Measurements from ENCODE around the gene MCF2L2.
"Not testable (repeated sequence)": the region's sequence is repeated elsewhere in the genome, so short reads cannot be mapped to it uniquely, and the experiment has no call there.

MCF2L2 gene

GRCh38 chr3:183244981-183245476 is 183.4 kb downstream of the MCF2L2 start:
- no peak for DNase-seq (ENCODE audit: low read depth in 2 of 2)

GRCh38 chr3:183244219-183244618 is 184.2 kb downstream of the MCF2L2 start:
- no peak for DNase-seq (ENCODE audit: low read depth in 2 of 2)

DNA sequence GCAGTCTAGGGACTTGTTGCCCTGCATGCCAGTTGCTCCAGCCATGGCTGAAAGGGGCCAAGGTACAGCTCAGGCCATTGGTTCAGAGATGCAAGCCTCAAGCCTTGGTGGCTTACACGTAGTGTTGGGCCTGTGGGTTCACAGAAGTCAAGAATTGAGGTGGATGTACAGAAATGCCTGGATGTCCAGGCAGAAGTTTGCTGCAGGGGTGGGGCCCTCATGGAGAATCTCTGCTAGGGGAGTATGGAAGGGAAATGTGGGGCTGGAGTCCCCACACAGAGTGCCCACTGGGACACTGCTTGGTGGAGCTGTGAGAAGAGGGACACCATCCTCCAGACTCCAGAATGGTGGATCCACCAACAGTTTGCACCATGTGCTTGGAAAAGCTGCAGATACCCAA is 186.0 kb downstream of the MCF2L2 start:
- DNase-seq (ENCODE audit: low read depth in 2 of 2), result no peak

GRCh38 chr3:183239046-183239445 is 189.4 kb downstream of the MCF2L2 start:
- no peak for DNase-seq (ENCODE audit: low read depth in 2 of 2)

DNA sequence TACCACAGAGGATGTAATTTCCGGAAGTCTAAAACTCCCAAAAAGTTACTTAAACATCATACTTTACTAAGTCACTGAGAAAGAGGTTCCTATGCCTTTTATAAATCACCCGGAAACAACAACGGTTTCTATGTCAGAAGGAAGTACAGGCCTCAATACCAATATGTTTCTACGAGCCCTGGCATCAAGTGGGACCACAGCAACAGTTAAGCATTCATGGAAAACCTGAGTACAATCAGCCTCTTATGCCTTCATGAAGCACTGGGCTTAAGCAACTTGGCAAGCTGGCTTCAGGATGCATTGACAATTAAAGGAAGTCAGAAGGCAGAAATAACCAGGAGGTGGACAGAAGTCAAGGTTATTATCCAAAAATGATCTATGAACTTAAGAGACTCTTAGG is 194.5 kb downstream of the MCF2L2 start:
- DNase-seq (ENCODE audit: low read depth in 2 of 2), result no peak

DNA sequence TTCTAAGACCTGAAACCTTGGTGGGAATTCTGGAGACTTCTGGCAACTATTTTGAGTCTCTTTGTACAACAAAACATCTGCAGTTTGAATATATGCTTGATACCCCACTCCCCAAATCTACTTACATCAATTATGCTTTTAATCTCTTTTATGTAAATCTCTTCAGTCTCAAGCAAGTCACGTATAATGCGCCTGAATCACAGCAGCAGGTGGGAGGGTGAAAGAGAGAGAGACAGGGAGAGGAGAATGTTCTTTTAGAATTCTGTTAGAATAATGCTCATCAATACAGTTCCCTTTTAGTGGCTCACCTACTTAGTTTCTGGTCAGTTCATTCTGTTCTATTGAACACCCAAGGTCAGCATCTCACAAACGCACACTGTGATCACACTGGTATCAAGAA is 197.6 kb downstream of the MCF2L2 start:
- no peak for DNase-seq (ENCODE audit: low read depth in 2 of 2)

- DNase-seq (ENCODE audit: low read depth in 2 of 2), result not testable (repeated sequence)
Measured at GRCh38 chr3:183230251-183230650, 198.2 kb downstream of the MCF2L2 start.

DNA sequence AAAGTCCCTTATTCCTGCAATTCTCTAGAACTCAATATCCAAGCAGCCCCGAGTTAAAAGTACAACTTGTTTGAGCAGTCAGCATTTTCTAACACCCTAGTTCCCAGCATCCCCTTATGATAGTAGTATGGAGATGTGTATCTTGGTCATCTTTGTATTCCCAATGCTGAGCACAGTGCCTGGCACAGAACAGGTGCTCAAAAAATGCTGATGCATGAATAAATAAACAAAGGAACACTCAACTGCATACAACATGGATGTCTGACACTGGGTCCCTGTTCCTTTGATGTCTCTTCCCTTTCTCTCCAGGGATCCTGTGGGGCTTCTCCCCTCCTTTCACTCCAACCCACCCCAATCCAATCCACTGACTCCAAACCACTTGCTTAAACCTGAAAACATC is 199.2 kb downstream of the MCF2L2 start:
- DNase-seq (ENCODE audit: low read depth in 2 of 2), result no peak

- DNase-seq (ENCODE audit: low read depth in 2 of 2), result no peak
Measured at GRCh38 chr3:183227586-183227985, 200.8 kb downstream of the MCF2L2 start.

DNA sequence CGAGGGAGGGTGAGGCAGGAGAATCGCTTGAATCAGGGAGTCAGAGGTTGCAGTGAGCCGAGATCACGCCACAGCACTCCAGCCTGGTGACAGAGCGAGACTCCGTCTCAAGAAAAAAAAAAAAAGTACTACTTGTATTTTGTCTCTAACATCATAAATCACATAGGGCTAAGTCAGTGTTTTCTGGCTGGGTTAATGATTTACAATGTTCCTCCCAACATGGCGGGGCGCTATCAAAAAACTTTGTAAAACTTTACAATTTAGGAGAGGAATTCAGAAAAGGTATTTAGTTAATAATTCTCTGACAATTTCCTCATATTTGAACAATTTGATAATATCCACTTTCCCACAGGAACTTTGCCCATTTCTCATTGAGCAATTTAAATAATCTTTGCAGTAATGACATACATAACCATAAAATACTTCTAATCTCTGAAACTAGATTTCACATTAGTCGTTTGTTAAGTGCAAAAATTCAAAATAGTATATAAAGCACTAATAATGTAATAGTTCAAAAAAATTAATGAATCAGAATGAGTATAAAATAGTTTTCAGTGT is 202.0 kb downstream of the MCF2L2 start:
- no peak for DNase-seq (ENCODE audit: low read depth in 2 of 2)

DNA sequence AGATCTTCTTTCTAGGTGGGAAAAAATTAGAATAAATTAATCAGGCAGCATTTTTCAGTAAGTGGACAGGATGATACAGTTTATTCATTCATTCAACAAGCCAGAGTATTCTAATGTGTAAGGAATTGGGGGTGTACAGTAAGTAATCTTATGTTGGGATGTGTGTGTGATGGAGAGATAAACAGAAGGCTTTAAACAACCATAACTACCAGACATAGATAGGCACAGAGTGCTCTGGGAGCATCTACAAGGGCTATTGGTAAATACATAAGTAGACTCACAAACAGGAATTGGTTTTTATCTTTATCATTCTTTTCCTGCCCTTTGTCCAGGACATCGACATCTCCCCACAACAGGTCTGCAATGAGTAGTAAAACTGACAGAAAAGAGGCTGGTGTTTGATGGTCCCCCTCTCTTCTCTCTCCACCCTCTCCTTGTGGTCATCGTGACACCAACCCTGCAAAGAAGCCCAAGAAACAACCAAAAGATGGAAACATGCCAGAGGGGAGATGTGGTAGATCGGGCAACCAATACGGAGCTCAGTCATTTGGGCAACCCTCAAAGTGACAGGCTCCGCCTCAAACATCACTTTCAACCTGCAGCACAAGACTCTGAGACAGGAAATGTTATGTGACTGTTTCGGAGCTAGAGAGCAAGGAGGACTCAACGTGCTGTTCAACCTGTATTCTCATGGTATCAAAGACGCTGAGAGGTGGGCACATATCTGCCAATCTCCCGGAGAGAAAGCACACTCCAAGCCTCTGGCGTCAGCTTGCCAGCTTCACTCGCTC is 204.0 kb downstream of the MCF2L2 start:
- DNase-seq (ENCODE audit: low read depth in 2 of 2), result no peak

DNA sequence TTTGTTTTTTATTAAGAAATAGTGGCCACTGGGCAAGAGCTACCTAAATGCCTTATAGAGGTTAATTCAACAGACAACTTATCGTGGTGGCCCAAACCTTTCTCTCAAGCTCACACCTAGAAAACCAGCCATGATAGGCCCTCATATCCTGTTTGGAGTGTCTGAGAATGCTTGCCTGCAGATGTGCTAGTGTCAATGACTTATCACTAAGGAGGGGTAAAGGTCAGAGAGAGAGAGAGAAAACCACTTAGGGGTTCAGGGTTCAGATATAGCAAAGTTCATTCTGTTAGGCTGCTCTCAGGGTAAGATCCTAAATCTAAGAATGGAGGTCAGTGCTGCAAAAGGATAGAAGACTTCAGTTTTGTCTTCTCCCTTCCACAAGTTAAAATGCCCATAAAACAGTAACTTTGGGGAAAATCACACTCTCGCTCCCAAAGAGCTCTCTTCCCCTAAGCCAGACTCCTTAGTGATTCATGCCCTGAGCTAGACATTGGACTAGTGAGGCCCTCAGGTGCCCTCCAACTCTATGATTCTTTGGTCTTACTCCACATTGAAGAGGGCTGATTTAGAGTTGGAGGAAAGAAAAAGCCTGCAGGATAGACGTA is 205.7 kb downstream of the MCF2L2 start:
- no peak for DNase-seq (ENCODE audit: low read depth in 2 of 2)

DNA sequence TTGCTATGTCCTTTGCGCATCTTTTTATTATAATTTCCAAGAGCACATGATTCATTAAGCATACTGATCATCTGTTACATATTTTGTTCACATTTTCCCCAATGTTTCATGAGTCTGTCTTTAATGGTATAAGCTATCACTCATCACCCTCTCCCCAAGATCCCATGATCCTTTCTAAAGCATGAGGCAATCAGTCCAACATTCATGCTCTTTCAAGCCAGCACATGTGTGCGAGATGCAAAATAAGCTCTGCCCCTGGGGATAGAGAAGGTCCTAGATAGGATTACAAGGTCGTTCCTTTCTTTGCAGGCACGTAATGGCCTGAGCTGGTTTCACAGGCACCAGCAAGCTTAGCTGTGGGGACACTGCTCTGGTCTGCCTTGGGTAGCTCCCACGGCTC is 207.6 kb downstream of the MCF2L2 start:
- DNase-seq (ENCODE audit: low read depth in 2 of 2), result no peak

- no peak for DNase-seq (ENCODE audit: low read depth in 2 of 2)
Measured at GRCh38 chr3:183218826-183219225, 209.6 kb downstream of the MCF2L2 start.

DNA sequence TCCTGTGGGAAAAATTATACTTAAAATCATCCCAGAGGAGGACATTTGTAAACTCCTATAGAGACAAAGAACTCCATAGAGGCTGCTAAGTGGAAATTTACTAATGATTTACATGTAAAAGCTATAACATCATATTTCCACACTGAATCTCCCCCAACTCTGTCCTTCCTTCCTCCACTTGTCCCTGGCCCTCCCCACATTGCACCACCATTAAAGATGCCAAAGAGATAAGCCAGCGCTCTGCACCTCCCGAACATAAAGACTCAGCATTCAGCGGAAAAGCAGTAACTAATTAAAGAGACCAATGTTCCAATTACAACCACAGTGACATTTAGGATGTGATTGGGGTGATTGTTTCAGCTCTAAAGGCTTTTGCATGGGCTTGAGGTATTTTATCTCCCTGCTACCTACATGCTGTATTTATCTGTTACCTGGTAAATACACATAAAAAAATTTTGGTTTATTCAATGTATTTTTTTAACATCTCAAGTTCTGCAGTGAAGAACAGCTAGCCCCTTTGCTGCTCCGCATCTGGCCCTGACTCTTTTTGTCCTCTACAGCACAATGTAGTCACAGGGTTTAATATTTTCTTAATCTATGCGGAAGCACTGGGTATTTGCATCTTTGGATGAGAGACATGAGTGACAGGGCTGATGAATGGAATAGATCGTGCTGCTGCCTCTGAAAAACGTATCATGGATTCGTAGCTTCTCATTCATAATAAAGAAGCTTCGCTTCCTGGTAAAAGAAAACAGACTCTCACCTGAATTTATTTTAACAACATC is 210.7 kb downstream of the MCF2L2 start:
- no peak for DNase-seq (ENCODE audit: low read depth in 2 of 2)

DNA sequence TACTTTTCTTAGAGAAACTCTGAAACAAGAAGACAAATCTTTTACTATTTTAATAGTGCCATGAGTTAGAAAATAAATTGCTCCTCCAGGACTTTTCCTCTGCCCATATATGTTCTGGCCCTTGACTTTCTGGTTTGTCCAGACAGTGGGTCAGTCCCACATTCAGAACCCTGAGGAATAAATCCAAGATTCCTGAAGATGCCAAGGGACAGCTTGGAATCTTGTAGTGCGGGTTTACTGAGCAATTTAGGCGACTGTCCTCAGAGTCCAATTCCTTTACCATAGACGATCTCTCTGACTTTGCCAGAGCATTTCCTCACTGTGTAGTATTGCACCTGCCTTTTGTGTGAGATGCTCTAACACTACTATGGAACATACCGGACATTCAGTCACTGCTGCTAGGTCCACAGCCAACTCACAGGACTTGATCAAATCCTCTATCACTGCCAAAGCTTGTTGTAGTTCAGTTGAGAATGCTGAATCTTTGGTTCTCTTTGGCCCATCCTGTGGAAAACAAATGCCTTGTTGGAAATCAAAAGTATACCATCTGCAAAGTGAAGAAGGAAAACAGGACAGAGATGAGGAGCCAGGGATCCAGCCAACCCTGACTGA is 212.7 kb downstream of the MCF2L2 start:
- no peak for DNase-seq (ENCODE audit: low read depth in 2 of 2)

- no peak for DNase-seq (ENCODE audit: low read depth in 2 of 2)
Measured at GRCh38 chr3:183214277-183214612, 214.2 kb downstream of the MCF2L2 start.

- DNase-seq (ENCODE audit: low read depth in 2 of 2), result no peak
Measured at GRCh38 chr3:183213415-183214276, 214.8 kb downstream of the MCF2L2 start.

DNA sequence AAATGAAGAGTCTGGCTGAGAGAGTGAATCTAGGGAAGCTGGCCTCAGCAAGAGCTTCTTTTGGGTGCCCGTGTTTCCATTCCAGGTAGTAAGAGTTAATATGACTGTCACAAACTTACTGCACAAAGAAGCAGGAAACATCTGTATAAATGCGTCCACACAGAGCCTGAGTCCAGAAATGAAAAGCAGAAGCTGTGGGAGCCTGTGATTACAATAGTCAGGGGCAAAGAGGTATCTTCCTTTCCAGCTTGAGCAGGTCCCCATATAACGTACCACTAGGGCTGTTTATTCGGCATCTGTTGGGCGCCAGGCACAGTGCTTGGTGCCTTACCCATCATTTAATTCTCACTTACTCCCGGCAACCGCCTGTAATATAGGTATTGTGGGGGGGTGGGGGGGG is 215.9 kb downstream of the MCF2L2 start:
- DNase-seq (ENCODE audit: low read depth in 2 of 2), result no peak

GRCh38 chr3:183212096-183212495 is 216.3 kb downstream of the MCF2L2 start:
- no peak for DNase-seq (ENCODE audit: low read depth in 2 of 2)

DNA sequence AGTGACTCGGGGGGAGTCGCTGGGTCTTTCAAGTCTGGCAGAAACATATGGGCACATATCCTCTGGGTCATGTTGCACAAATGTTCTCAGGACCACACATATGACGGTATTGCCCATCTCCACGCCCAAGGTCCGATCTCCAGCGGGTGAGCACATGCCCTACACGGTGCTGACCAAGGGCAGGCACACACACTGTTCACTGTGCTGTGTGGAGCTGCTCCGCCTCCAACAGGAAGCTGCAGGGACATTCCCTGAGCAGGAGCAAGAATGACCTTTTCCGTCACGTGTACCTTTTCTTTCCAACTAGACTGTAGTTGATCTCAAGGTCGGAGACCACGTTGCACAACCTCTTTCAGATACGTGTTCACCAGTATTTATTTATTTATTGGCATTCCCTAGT is 217.1 kb downstream of the MCF2L2 start:
- DNase-seq (ENCODE audit: low read depth in 2 of 2), result no peak
